Activated naive CD8-positive, alpha-beta T cell treated with anti-CD3 and anti-CD28 coated beads for 36 hours (primary cell): Measurements from ENCODE around the gene CERS5. TPM values are rescaled to one million over a fixed set of nuclear protein-coding genes. Genes with fewer than 3 reads are reported as not detected.
"Not testable (repeated sequence)": the region's sequence is repeated elsewhere in the genome, so short reads cannot be mapped to it uniquely, and the experiment has no call there.

Experiments used
- DNase-seq: peaks from one replicate; pipeline ENCODE4 v3.0.0; 2021
- H3K27ac Mint-ChIP-seq: one replicate; pipeline ENCODE4 v1.8.0; 2022; ENCODE audit warnings: mild to moderate bottlenecking, moderate library complexity, mixed read lengths
- H3K27me3 Mint-ChIP-seq: one replicate; pipeline ENCODE4 v1.8.0; 2022; ENCODE audit warnings: mild to moderate bottlenecking, mixed read lengths
- H3K36me3 Mint-ChIP-seq: one replicate; pipeline ENCODE4 v1.8.0; 2021; ENCODE audit warnings: mild to moderate bottlenecking, mixed read lengths
- H3K4me1 Mint-ChIP-seq: one replicate; pipeline ENCODE4 v1.8.0; 2021; ENCODE audit warnings: mixed read lengths
- H3K4me3 Mint-ChIP-seq: one replicate; pipeline ENCODE4 v1.8.0; 2022; ENCODE audit warnings: mild to moderate bottlenecking, moderate library complexity, mixed read lengths
- H3K9me3 Mint-ChIP-seq: one replicate; pipeline ENCODE4 v1.8.0; 2022; ENCODE audit warnings: mixed read lengths
- total RNA-seq, 2 experiments: library from RNA; stranded (reverse); gene quantifications; one replicate each; pipeline ENCODE4 v1.2.3, GENCODE V29; 2021

Gene CERS5
- total RNA-seq, 2 experiments from 2014 or later = 36.4 to 41.3 TPM

GRCh38 chr12:50087995-50088394, 79.2 kb downstream of the CERS5 start:
- peaks cover 35% of the 10 kb centered on the region for H3K4me1 Mint-ChIP-seq
- H3K27ac Mint-ChIP-seq = peak overlapping the region; percentile 27
- no peaks in the 10 kb centered on the region for H3K9me3 Mint-ChIP-seq
- H3K4me3 Mint-ChIP-seq = no peak overlapping the region
- H3K27me3 Mint-ChIP-seq = no peaks in the 10 kb centered on the region
- peaks cover 10% of the 10 kb centered on the region for H3K36me3 Mint-ChIP-seq
- DNase-seq = no peak

- H3K27me3 Mint-ChIP-seq = no peaks in the 10 kb centered on the region
- H3K27ac Mint-ChIP-seq = no peak overlapping the region
- no peak overlapping the region for H3K4me3 Mint-ChIP-seq
- H3K36me3 Mint-ChIP-seq = peaks cover 10% of the 10 kb centered on the region
- H3K9me3 Mint-ChIP-seq = no peaks in the 10 kb centered on the region
- peaks cover 38% of the 10 kb centered on the region for H3K4me1 Mint-ChIP-seq
- no peak for DNase-seq
These were observed 80.0 kb downstream of the CERS5 start for GRCh38 chr12:50087151-50087550.

- peak overlapping the region; percentile 91 for H3K27ac Mint-ChIP-seq
- no peak for DNase-seq
- no peaks in the 10 kb centered on the region for H3K27me3 Mint-ChIP-seq
- H3K4me1 Mint-ChIP-seq = peaks cover 39% of the 10 kb centered on the region
- no peaks in the 10 kb centered on the region for H3K9me3 Mint-ChIP-seq
- peaks cover 6% of the 10 kb centered on the region for H3K36me3 Mint-ChIP-seq
- H3K4me3 Mint-ChIP-seq = peak overlapping the region; percentile 84
These were observed 81.0 kb downstream of the CERS5 start for GRCh38 chr12:50086148-50086547.

GRCh38 chr12:50085615-50086072, 81.5 kb downstream of the CERS5 start:
- H3K9me3 Mint-ChIP-seq = no peaks in the 10 kb centered on the region
- no peaks in the 10 kb centered on the region for H3K27me3 Mint-ChIP-seq
- peak overlapping the region; percentile 84 for H3K4me3 Mint-ChIP-seq
- H3K36me3 Mint-ChIP-seq = peaks cover 4% of the 10 kb centered on the region
- peaks cover 39% of the 10 kb centered on the region for H3K4me1 Mint-ChIP-seq
- no peak for DNase-seq
- peak overlapping the region; percentile 91 for H3K27ac Mint-ChIP-seq

- Mint-ChIP-seq H3K27ac (peak within 1 kb of the TSS; percentile 91), H3K27me3 (no peaks in the 10 kb centered on the region), H3K9me3 (no peaks in the 10 kb centered on the region), H3K4me1 (peaks cover 38% of the 10 kb centered on the region), H3K4me3 (peak within 1 kb of the TSS; percentile 84), H3K36me3 (peaks cover 4% of the 10 kb centered on the region)
- DNase-seq = peak; percentile 86
These were observed 82.2 kb downstream of the CERS5 start, which contains the start of gene SMARCD1 for GRCh38 chr12:50084775-50085614. TSS of gene SMARCD1 (plus strand) at chr12:50085342. CDS start at chr12:50085370, 28 bp downstream.

GRCh38 chr12:50084409-50084774, 82.8 kb downstream of the CERS5 start:
- Mint-ChIP-seq H3K4me3 (peak overlapping the region; percentile 84), H3K4me1 (peaks cover 38% of the 10 kb centered on the region), H3K27ac (peak overlapping the region; percentile 91)
- not testable (repeated sequence) for DNase-seq, H3K9me3 Mint-ChIP-seq, H3K36me3 Mint-ChIP-seq, H3K27me3 Mint-ChIP-seq

- no peaks in the 10 kb centered on the region for H3K27me3 Mint-ChIP-seq
These were observed 83.9 kb downstream of the CERS5 start for GRCh38 chr12:50083301-50083700.

GRCh38 chr12:50082644-50083043, 84.5 kb downstream of the CERS5 start:
- Mint-ChIP-seq H3K4me1 (peaks cover 25% of the 10 kb centered on the region), H3K27ac (no peak overlapping the region), H3K36me3 (peaks cover 7% of the 10 kb centered on the region), H3K4me3 (no peak overlapping the region), H3K9me3 (no peaks in the 10 kb centered on the region), H3K27me3 (no peaks in the 10 kb centered on the region)
- no peak for DNase-seq

More at GRCh38 chr12:50083301-50083700, 83.9 kb downstream of the CERS5 start:
- Mint-ChIP-seq H3K4me1 (peaks cover 31% of the 10 kb centered on the region), H3K9me3 (no peaks in the 10 kb centered on the region), H3K4me3 (peak overlapping the region; percentile 77), H3K27ac (peak overlapping the region; percentile 88), H3K36me3 (peaks cover 7% of the 10 kb centered on the region)
- DNase-seq = no peak

- H3K27ac Mint-ChIP-seq = no peak overlapping the region
- H3K4me3 Mint-ChIP-seq = no peak overlapping the region
- peaks cover 15% of the 10 kb centered on the region for H3K4me1 Mint-ChIP-seq
- H3K9me3 Mint-ChIP-seq = no peaks in the 10 kb centered on the region
- no peak for DNase-seq
- no peaks in the 10 kb centered on the region for H3K27me3 Mint-ChIP-seq
- peaks cover 6% of the 10 kb centered on the region for H3K36me3 Mint-ChIP-seq
These were observed 85.9 kb downstream of the CERS5 start for GRCh38 chr12:50081096-50081808.

- Mint-ChIP-seq H3K27me3 (no peaks in the 10 kb centered on the region), H3K27ac (no peak overlapping the region), H3K4me1 (peaks cover 11% of the 10 kb centered on the region), H3K9me3 (no peaks in the 10 kb centered on the region), H3K36me3 (peaks cover 6% of the 10 kb centered on the region), H3K4me3 (no peak overlapping the region)
- no peak for DNase-seq
These were observed 87.4 kb downstream of the CERS5 start for GRCh38 chr12:50079771-50080170.

Other genes with a start within 250 kb of the CERS5 start
- not detected for gene AQP2, start 216.6 kb downstream of the CERS5 start, total RNA-seq
- gene AQP5, start 205.5 kb downstream of the CERS5 start, total RNA-seq = not detected
- not detected for gene AQP6, start 194.4 kb downstream of the CERS5 start, total RNA-seq
- 100 to 1,000 TPM; 111 to 119 TPM for gene RACGAP1, start 141.9 kb downstream of the CERS5 start, total RNA-seq
- 10 to 100 TPM; 10.8 TPM for gene ASIC1, start 109.8 kb downstream of the CERS5 start, total RNA-seq
- gene SMARCD1, start 82.0 kb downstream of the CERS5 start, total RNA-seq = 10 to 100 TPM; 65.8 to 74.8 TPM
- gene GPD1, start 63.4 kb downstream of the CERS5 start, total RNA-seq = under 1 TPM; 0.39 to 0.86 TPM
- 10 to 100 TPM; 48.3 to 49.2 TPM for gene COX14, start 55.1 kb downstream of the CERS5 start, total RNA-seq
- 10 to 100 TPM; 27.8 to 28.1 TPM for gene LIMA1, start 116.2 kb upstream of the CERS5 start, total RNA-seq
- gene FAM186A, start 229.2 kb upstream of the CERS5 start, total RNA-seq = not detected
- gene LARP4, start 233.5 kb upstream of the CERS5 start, total RNA-seq = 100 to 1,000 TPM; 108 to 110 TPM